Esophagus squamous epithelium (tissue), 4 donors: ENCODE data around the gene EDC3.

Source experiments
- POLR2A ChIP-seq, 4 donors: fragments of 450-650 bp; IDR thresholded peaks; one replicate each; pipeline ENCODE4 v1.6.1; 2017; ENCODE audit warnings: antibody characterized with exemption in 4 of 4, mild to moderate bottlenecking in 4 of 4, moderate library complexity in 3 of 4
- TF ChIP-seq, protein P1 (sequence below), 6 experiments: fragments of 450-650 bp in 4 of 6; fragments of 200-600 bp in 2 of 6; sonication (generic) in 2 of 6; IDR thresholded peaks; one replicate each; pipeline ENCODE4 v1.5.1; 2016 to 2019; ENCODE audit warnings: antibody characterized with exemption in 6 of 6, mild to moderate bottlenecking in 4 of 6, moderate library complexity in 4 of 6

GRCh38 chr15:74724570-74725224 lies 28.9 kb upstream of the EDC3 start:
- no peak for TF ChIP-seq POLR2A (IDR thresholded peaks at IDR 0.05)
- TF ChIP-seq, protein P1, sequence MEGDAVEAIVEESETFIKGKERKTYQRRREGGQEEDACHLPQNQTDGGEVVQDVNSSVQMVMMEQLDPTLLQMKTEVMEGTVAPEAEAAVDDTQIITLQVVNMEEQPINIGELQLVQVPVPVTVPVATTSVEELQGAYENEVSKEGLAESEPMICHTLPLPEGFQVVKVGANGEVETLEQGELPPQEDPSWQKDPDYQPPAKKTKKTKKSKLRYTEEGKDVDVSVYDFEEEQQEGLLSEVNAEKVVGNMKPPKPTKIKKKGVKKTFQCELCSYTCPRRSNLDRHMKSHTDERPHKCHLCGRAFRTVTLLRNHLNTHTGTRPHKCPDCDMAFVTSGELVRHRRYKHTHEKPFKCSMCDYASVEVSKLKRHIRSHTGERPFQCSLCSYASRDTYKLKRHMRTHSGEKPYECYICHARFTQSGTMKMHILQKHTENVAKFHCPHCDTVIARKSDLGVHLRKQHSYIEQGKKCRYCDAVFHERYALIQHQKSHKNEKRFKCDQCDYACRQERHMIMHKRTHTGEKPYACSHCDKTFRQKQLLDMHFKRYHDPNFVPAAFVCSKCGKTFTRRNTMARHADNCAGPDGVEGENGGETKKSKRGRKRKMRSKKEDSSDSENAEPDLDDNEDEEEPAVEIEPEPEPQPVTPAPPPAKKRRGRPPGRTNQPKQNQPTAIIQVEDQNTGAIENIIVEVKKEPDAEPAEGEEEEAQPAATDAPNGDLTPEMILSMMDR (IDR thresholded peaks at IDR 0.05), result no peak
